Measurements from ENCODE around the gene KDF1. TPM values are rescaled to one million over a fixed set of nuclear protein-coding genes. Genes with fewer than 3 reads are reported as not detected.

Gene KDF1
- total RNA-seq, 2 experiments from 2014 or later, result 0.95 to 1.2 TPM

GRCh38 chr1:26938659-26939025 lies 21.6 kb downstream of the KDF1 start:
- H3K4me1 ChIP-seq (ENCODE audit: insufficient read depth, low read length), result no peaks in the 10 kb centered on the region
- Mint-ChIP-seq H3K4me1 (ENCODE audit: low read depth) (no peaks in the 10 kb centered on the region), H3K27me3 (no peaks in the 10 kb centered on the region), H3K4me3 (no peak overlapping the region), H3K9me3 (no peaks in the 10 kb centered on the region), H3K27ac (no peak overlapping the region), H3K36me3 (ENCODE audit: low read depth) (peaks cover 64% of the 10 kb centered on the region)
- DNase-seq (no peak), ATAC-seq (ENCODE audit: poor library complexity) (no peak)
- H3K27me3 ChIP-seq (ENCODE audit: control insufficient read depth in 1 of 2, insufficient read depth in 2 of 2, low read length in 2 of 2), result no peaks in the 10 kb centered on the region
- intact Hi-C loops (cut with DNase I, micrococcal nuclease), result no loop called here
- POLR2A ChIA-PET, result no interaction called here
- H3K9me3 ChIP-seq (ENCODE audit: control insufficient read depth in 1 of 2, insufficient read depth in 1 of 2, low read length in 2 of 2), result no peaks in the 10 kb centered on the region
- peaks cover 47% of the 10 kb centered on the region for H3K36me3 ChIP-seq (ENCODE audit: insufficient read depth, low read length)
- H3K4me3 ChIP-seq (ENCODE audit: low read length), result no peak overlapping the region
- TF ChIP-seq CTCF (IDR thresholded peaks at IDR 0.05), result no peak
- no peak overlapping the region for H3K27ac ChIP-seq (ENCODE audit: low read depth in 1 of 2, low read length in 2 of 2)
- CTCF ChIA-PET, result no interaction called here

GRCh38 chr1:26938004-26938658 lies 22.1 kb downstream of the KDF1 start:
- DNase-seq (no peak), ATAC-seq (ENCODE audit: poor library complexity) (no peak)
- Histone ChIP-seq H3K9me3 (ENCODE audit: control insufficient read depth in 1 of 2, insufficient read depth in 1 of 2, low read length in 2 of 2) (no peaks in the 10 kb centered on the region), H3K27ac (ENCODE audit: low read depth in 1 of 2, low read length in 2 of 2) (no peak overlapping the region), H3K4me3 (ENCODE audit: low read length) (no peak overlapping the region), H3K4me1 (ENCODE audit: insufficient read depth, low read length) (no peaks in the 10 kb centered on the region), H3K36me3 (ENCODE audit: insufficient read depth, low read length) (peaks cover 44% of the 10 kb centered on the region), H3K27me3 (ENCODE audit: control insufficient read depth in 1 of 2, insufficient read depth in 2 of 2, low read length in 2 of 2) (no peaks in the 10 kb centered on the region)
- no peaks in the 10 kb centered on the region for H3K4me1 Mint-ChIP-seq (ENCODE audit: low read depth)
- no peak overlapping the region for H3K27ac Mint-ChIP-seq
- ChIA-PET POLR2A (no interaction called here), CTCF (no interaction called here)
- no peaks in the 10 kb centered on the region for H3K27me3 Mint-ChIP-seq
- intact Hi-C loops (cut with DNase I, micrococcal nuclease), result no loop called here
- no peak for TF ChIP-seq CTCF (IDR thresholded peaks at IDR 0.05)
- no peak overlapping the region for H3K4me3 Mint-ChIP-seq
- H3K36me3 Mint-ChIP-seq (ENCODE audit: low read depth), result peaks cover 64% of the 10 kb centered on the region
- no peaks in the 10 kb centered on the region for H3K9me3 Mint-ChIP-seq

- H3K36me3 Mint-ChIP-seq (ENCODE audit: low read depth), result peaks cover 61% of the 10 kb centered on the region
- POLR2A ChIA-PET, result interaction anchor here (1.1 kb wide), 1 partner anchor 37 kb away, joined by 3 read pairs; the partner anchor contains the start of gene GPATCH3
- H3K36me3 ChIP-seq (ENCODE audit: insufficient read depth, low read length), result peaks cover 42% of the 10 kb centered on the region
Observed at GRCh38 chr1:26936823-26937222, 23.4 kb downstream of the KDF1 start.

More at GRCh38 chr1:26936823-26937222, 23.4 kb downstream of the KDF1 start:
- no peaks in the 10 kb centered on the region for H3K27me3 Mint-ChIP-seq
- CTCF ChIA-PET, result no interaction called here
- intact Hi-C loops (cut with DNase I, micrococcal nuclease), result no loop called here
- no peak for TF ChIP-seq CTCF (IDR thresholded peaks at IDR 0.05)
- no peaks in the 10 kb centered on the region for H3K9me3 ChIP-seq (ENCODE audit: control insufficient read depth in 1 of 2, insufficient read depth in 1 of 2, low read length in 2 of 2)
- H3K27ac Mint-ChIP-seq, result no peak overlapping the region
- H3K27me3 ChIP-seq (ENCODE audit: control insufficient read depth in 1 of 2, insufficient read depth in 2 of 2, low read length in 2 of 2), result no peaks in the 10 kb centered on the region
- no peaks in the 10 kb centered on the region for H3K9me3 Mint-ChIP-seq
- H3K4me3 ChIP-seq (ENCODE audit: low read length), result no peak overlapping the region
- H3K4me1 ChIP-seq (ENCODE audit: insufficient read depth, low read length), result no peaks in the 10 kb centered on the region
- no peaks in the 10 kb centered on the region for H3K4me1 Mint-ChIP-seq (ENCODE audit: low read depth)
- no peak overlapping the region for H3K27ac ChIP-seq (ENCODE audit: low read depth in 1 of 2, low read length in 2 of 2)
- ATAC-seq (ENCODE audit: poor library complexity), result no peak
- DNase-seq, result no peak
- H3K4me3 Mint-ChIP-seq, result no peak overlapping the region
